RWPE2 (cell line): Measurements from ENCODE around the gene CACNA1B.

Experiments
- ATAC-seq: fragments of 200-7000 bp; cut with Tn5 transposase; 3 replicates; pipeline ENCODE4 v1.9.1; 2021; ENCODE audit warnings: low read depth
- DNase-seq: peaks from one replicate; pipeline ENCODE4 v3.0.0-alpha.2; 2020; ENCODE audit warnings: low spot score
- H3K27ac ChIP-seq: fragments of 450-650 bp; 2 replicates; pipeline ENCODE4 v1.5.1; 2017; ENCODE audit warnings: mild to moderate bottlenecking; ENCODE audit not compliant: poor library complexity, severe bottlenecking
- H3K27me3 ChIP-seq: fragments of 250-450 bp; sonication (Bioruptor Pico); 2 replicates; pipeline ENCODE4 v1.5.1; 2021; ENCODE audit warnings: mild to moderate bottlenecking, moderate library complexity; ENCODE audit not compliant: insufficient read depth, poor library complexity, severe bottlenecking
- H3K36me3 ChIP-seq: fragments of 250-450 bp; sonication (Bioruptor Pico); 2 replicates; pipeline ENCODE4 v1.5.1; 2020; ENCODE audit warnings: low read depth, mild to moderate bottlenecking, moderate library complexity
- H3K4me1 ChIP-seq: fragments of 250-450 bp; sonication (Bioruptor Pico); 2 replicates; pipeline ENCODE4 v1.5.1; 2021; ENCODE audit warnings: mild to moderate bottlenecking, moderate library complexity; ENCODE audit not compliant: insufficient read depth, poor library complexity, severe bottlenecking
- H3K4me3 ChIP-seq: fragments of 250-450 bp; sonication (Bioruptor Pico); 2 replicates; pipeline ENCODE4 v1.5.1; 2021; ENCODE audit warnings: mild to moderate bottlenecking, moderate library complexity; ENCODE audit not compliant: severe bottlenecking
- H3K9me3 ChIP-seq: fragments of 250-450 bp; sonication (Bioruptor Pico); 2 replicates; pipeline ENCODE4 v1.5.1; 2021; ENCODE audit warnings: mild to moderate bottlenecking, moderate library complexity; ENCODE audit not compliant: severe bottlenecking
- CTCF ChIP-seq: fragments of 450-650 bp; IDR thresholded peaks from one replicate; pipeline ENCODE4 v1.5.1; 2017; ENCODE audit warnings: mild to moderate bottlenecking, moderate library complexity; ENCODE audit not compliant: poor library complexity, severe bottlenecking

The CACNA1B gene

DNA sequence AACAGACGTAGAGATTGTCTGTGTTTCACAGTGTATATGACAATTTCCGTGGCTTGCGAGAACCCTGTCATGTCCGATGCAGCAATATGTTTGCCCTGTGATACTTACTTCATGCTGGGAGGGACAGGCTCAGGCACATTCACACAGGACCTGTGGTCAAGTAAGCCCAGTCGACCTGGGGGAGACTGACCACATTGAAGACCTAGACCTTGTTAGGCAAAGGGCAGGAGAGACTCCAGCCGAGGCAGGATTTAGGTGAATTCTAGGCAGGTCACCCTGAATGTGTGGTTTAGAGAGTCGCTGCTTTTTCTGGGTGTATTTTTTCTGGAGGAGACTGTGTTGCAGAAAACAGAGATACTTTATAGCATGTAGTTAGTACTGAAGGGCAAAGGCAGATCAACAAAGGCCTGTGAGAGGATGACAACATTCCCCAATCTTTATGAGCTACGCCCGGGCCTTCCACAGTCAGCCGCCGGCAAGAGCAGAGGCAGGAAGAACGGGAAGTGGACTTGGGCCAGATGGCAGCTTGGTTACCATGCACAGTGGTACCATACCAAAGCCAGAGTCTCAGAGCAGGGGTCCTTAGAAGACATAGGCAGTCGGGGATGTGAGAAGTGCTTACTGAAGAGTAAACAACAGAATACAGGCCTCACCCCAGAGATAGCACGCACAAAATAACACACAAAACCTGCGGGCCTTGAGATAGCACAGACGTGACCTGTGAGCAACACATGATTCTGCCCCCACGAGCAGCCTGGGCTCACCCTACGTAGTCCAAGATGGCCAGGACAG, 220.7 kb downstream of the CACNA1B start:
- TF ChIP-seq CTCF, result no peak
- no peak for DNase-seq
- H3K4me1 ChIP-seq, result no peaks in the 10 kb centered on the region
- H3K27ac ChIP-seq, result no peak overlapping the region
- H3K36me3 ChIP-seq, result no peaks in the 10 kb centered on the region
- no peaks in the 10 kb centered on the region for H3K27me3 ChIP-seq
- no peak; the same call in 2 of the 3 replicates for ATAC-seq
- no peak overlapping the region for H3K4me3 ChIP-seq
- no peaks in the 10 kb centered on the region for H3K9me3 ChIP-seq

- Histone ChIP-seq H3K36me3 (no peaks in the 10 kb centered on the region), H3K27ac (no peak overlapping the region), H3K4me3 (no peak overlapping the region), H3K9me3 (no peaks in the 10 kb centered on the region), H3K4me1 (no peaks in the 10 kb centered on the region), H3K27me3 (no peaks in the 10 kb centered on the region)
- DNase-seq (no peak), ATAC-seq (no peak)
- no peak for TF ChIP-seq CTCF
These were observed 221.6 kb downstream of the CACNA1B start for GRCh38 chr9:138098908-138099791.

- Histone ChIP-seq H3K4me1 (no peaks in the 10 kb centered on the region), H3K27me3 (no peaks in the 10 kb centered on the region), H3K36me3 (no peaks in the 10 kb centered on the region), H3K27ac (no peak overlapping the region), H3K4me3 (no peak overlapping the region), H3K9me3 (no peaks in the 10 kb centered on the region)
- DNase-seq, result no peak
- ATAC-seq, result no peak
- no peak for TF ChIP-seq CTCF
These were observed 222.4 kb downstream of the CACNA1B start for GRCh38 chr9:138099803-138100598.

GRCh38 chr9:138100711-138101350, 223.2 kb downstream of the CACNA1B start:
- ATAC-seq, result no peak
- no peak overlapping the region for H3K4me3 ChIP-seq
- no peak overlapping the region for H3K27ac ChIP-seq
- H3K36me3 ChIP-seq, result no peaks in the 10 kb centered on the region
- DNase-seq, result peak; percentile 62
- no peaks in the 10 kb centered on the region for H3K4me1 ChIP-seq
- no peaks in the 10 kb centered on the region for H3K9me3 ChIP-seq
- no peak for TF ChIP-seq CTCF
- no peaks in the 10 kb centered on the region for H3K27me3 ChIP-seq
